Occipital lobe (tissue), 2 donors: Measurements from ENCODE around the gene SORCS2. TPM values are rescaled to one million over a fixed set of nuclear protein-coding genes. Genes with fewer than 3 reads are reported as not detected.

Source experiments
- DNase-seq: peaks from one replicate; lab custom pipeline; 2025; lab: John Stamatoyannopoulos, UW
- total RNA-seq: library from RNA; depleted of rRNA; stranded (reverse); fragments of >200 nt; gene quantifications from one replicate; pipeline ENCODE4 v1.2.3, GENCODE V29; 2014

The SORCS2 gene
- total RNA-seq, 1 donor from 2014 or later, result 4.1 TPM

GRCh38 chr4:7756071-7756470, 563.7 kb downstream of the SORCS2 start:
- DNase-seq, result no peak

GRCh38 chr4:7756561-7757355, 564.4 kb downstream of the SORCS2 start:
- no peak for DNase-seq

GRCh38 chr4:7757501-7758471, 565.4 kb downstream of the SORCS2 start:
- DNase-seq, result no peak

GRCh38 chr4:7758476-7758875, 566.1 kb downstream of the SORCS2 start:
- no peak for DNase-seq

GRCh38 chr4:7759216-7759615, 566.9 kb downstream of the SORCS2 start:
- DNase-seq, result no peak

- DNase-seq, result no peak
Measured at GRCh38 chr4:7759635-7760034, 567.3 kb downstream of the SORCS2 start.

GRCh38 chr4:7760228-7760627, 567.9 kb downstream of the SORCS2 start:
- DNase-seq, result no peak

GRCh38 chr4:7760706-7761105, 568.4 kb downstream of the SORCS2 start:
- DNase-seq, result no peak

GRCh38 chr4:7761312-7761711, 569.0 kb downstream of the SORCS2 start:
- DNase-seq, result no peak

GRCh38 chr4:7761720-7762119, 569.4 kb downstream of the SORCS2 start:
- DNase-seq, result peak; percentile 54

- no peak for DNase-seq
Measured at GRCh38 chr4:7762376-7763030, 570.2 kb downstream of the SORCS2 start.

GRCh38 chr4:7763106-7763505, 570.8 kb downstream of the SORCS2 start:
- no peak for DNase-seq

GRCh38 chr4:7763788-7764187, 571.5 kb downstream of the SORCS2 start:
- no peak for DNase-seq

GRCh38 chr4:7764466-7764865, 572.1 kb downstream of the SORCS2 start:
- DNase-seq, result no peak

- no peak for DNase-seq
Measured at GRCh38 chr4:7765666-7766065, 573.3 kb downstream of the SORCS2 start.

GRCh38 chr4:7766086-7766485, 573.7 kb downstream of the SORCS2 start:
- DNase-seq, result no peak

GRCh38 chr4:7766661-7767345, 574.5 kb downstream of the SORCS2 start:
- no peak for DNase-seq

- DNase-seq, result no peak
Measured at GRCh38 chr4:7767526-7767925, 575.2 kb downstream of the SORCS2 start.

GRCh38 chr4:7767966-7768365, 575.6 kb downstream of the SORCS2 start:
- DNase-seq, result no peak

GRCh38 chr4:7768736-7769135, 576.4 kb downstream of the SORCS2 start:
- no peak for DNase-seq
